Measurements from ENCODE around the gene ENO4.

DNA sequence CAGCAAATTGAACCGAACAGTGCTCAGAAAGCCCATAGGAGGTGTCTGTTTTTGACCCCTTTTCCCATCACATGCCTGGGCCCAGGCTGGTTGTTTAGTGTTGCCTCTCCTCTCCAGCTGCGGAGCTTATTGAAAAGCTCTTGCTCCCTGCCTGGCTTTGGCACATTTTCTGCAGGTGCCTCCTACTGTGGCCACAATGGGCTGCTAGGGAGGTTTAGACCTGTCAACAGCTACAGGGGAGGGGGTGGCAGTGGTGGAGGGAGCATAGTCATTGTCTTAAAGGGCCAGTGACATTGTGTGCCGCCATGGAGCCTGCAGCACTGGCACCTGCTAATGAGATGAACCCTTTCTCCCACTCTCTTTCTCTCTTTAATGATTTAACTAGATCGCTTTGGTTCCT is 13.2 kb upstream of the ENO4 start:
- TF ChIP-seq, protein P1, sequence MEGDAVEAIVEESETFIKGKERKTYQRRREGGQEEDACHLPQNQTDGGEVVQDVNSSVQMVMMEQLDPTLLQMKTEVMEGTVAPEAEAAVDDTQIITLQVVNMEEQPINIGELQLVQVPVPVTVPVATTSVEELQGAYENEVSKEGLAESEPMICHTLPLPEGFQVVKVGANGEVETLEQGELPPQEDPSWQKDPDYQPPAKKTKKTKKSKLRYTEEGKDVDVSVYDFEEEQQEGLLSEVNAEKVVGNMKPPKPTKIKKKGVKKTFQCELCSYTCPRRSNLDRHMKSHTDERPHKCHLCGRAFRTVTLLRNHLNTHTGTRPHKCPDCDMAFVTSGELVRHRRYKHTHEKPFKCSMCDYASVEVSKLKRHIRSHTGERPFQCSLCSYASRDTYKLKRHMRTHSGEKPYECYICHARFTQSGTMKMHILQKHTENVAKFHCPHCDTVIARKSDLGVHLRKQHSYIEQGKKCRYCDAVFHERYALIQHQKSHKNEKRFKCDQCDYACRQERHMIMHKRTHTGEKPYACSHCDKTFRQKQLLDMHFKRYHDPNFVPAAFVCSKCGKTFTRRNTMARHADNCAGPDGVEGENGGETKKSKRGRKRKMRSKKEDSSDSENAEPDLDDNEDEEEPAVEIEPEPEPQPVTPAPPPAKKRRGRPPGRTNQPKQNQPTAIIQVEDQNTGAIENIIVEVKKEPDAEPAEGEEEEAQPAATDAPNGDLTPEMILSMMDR (IDR thresholded peaks at IDR 0.05; ENCODE audit: low read depth, low read length): no peak
- no peak for TF ChIP-seq POLR2A (IDR thresholded peaks at IDR 0.05; ENCODE audit: extremely low read depth, insufficient read length)
